Neural progenitor cell (in vitro differentiated cells): Measurements from ENCODE around the gene FAM204A. TPM values are rescaled to one million over a fixed set of nuclear protein-coding genes. Genes with fewer than 3 reads are reported as not detected.

Experiments
- DNase-seq: peaks from one replicate; pipeline ENCODE4 v3.0.0-alpha.2; 2016; ENCODE audit warnings: low spot score
- H2AFZ ChIP-seq: fragments of 200-600 bp; sonication (generic); replicated peaks from 2 replicates; pipeline ENCODE4 v1.6.1; 2016; ENCODE audit warnings: antibody characterized with exemption
- H3F3A ChIP-seq: fragments of 200-600 bp; sonication (generic); 2 replicates; pipeline ENCODE4 v1.6.1; 2016; ENCODE audit warnings: antibody characterized with exemption, low read depth
- H3K27ac ChIP-seq: fragments of 200-600 bp; sonication (generic); 2 replicates; pipeline ENCODE4 v1.5.1; 2016; ENCODE audit warnings: mild to moderate bottlenecking
- H3K27me3 ChIP-seq: fragments of 200-600 bp; sonication (generic); 2 replicates; pipeline ENCODE4 v1.6.1; 2016; ENCODE audit warnings: mild to moderate bottlenecking, moderate library complexity
- H3K36me3 ChIP-seq: fragments of 200-600 bp; sonication (generic); 2 replicates; pipeline ENCODE4 v1.5.1; 2016
- H3K4me1 ChIP-seq: fragments of 200-600 bp; sonication (generic); 2 replicates; pipeline ENCODE4 v1.6.1; 2016; ENCODE audit warnings: mixed run types
- H3K4me2 ChIP-seq: fragments of 200-600 bp; sonication (generic); 2 replicates; pipeline ENCODE4 v1.6.1; 2016
- H3K4me3 ChIP-seq: fragments of 200-600 bp; sonication (generic); 2 replicates; pipeline ENCODE4 v1.5.1; 2016
- H3K79me2 ChIP-seq: fragments of 200-600 bp; sonication (generic); 2 replicates; pipeline ENCODE4 v1.6.1; 2016; ENCODE audit warnings: low read depth
- H3K9ac ChIP-seq: fragments of 200-600 bp; sonication (generic); 2 replicates; pipeline ENCODE4 v1.6.1; 2016
- H3K9me3 ChIP-seq: fragments of 200-600 bp; sonication (generic); 2 replicates; pipeline ENCODE4 v1.5.1; 2016; ENCODE audit warnings: low read depth
- H4K20me1 ChIP-seq: fragments of 200-600 bp; sonication (generic); 2 replicates; pipeline ENCODE4 v1.6.1; 2016; ENCODE audit warnings: low read depth
- H3K27ac Mint-ChIP-seq: 3 replicates; pipeline ENCODE4 v1.8.0; 2021; ENCODE audit warnings: mixed read lengths
- H3K27me3 Mint-ChIP-seq: 2 replicates; pipeline ENCODE4 v1.8.0; 2022; ENCODE audit warnings: low read depth, mild to moderate bottlenecking, inconsistent platforms, moderate library complexity, mixed read lengths; ENCODE audit not compliant: insufficient read depth
- H3K36me3 Mint-ChIP-seq: 3 replicates; pipeline ENCODE4 v1.8.0; 2021; ENCODE audit warnings: mixed read lengths
- H3K4me1 Mint-ChIP-seq: 3 replicates; pipeline ENCODE4 v1.8.0; 2021; ENCODE audit warnings: mixed read lengths
- H3K4me3 Mint-ChIP-seq: 3 replicates; pipeline ENCODE4 v1.8.0; 2021; ENCODE audit warnings: mild to moderate bottlenecking, moderate library complexity, mixed read lengths
- H3K9me3 Mint-ChIP-seq: 3 replicates; pipeline ENCODE4 v1.8.0; 2020; ENCODE audit warnings: mixed read lengths
- EZH2 ChIP-seq: fragments of 200-600 bp; sonication (generic); IDR thresholded peaks from 2 replicates; pipeline ENCODE4 v1.6.1; 2017; ENCODE audit warnings: antibody characterized with exemption, mild to moderate bottlenecking, moderate library complexity
- EZH2phosphoT487 ChIP-seq: fragments of 200-600 bp; sonication (generic); IDR thresholded peaks from 2 replicates; pipeline ENCODE4 v1.6.1; 2017; ENCODE audit warnings: antibody characterized with exemption
- total RNA-seq: library from RNA; depleted of rRNA; stranded (reverse); fragments of >200 nt; gene quantifications from 2 replicates; pipeline ENCODE4 v1.2.3, GENCODE V29; 2015; ENCODE audit warnings: low replicate concordance
- TF ChIP-seq, protein P1 (sequence below): fragments of 200-600 bp; sonication (generic); IDR thresholded peaks from 2 replicates; pipeline ENCODE4 v1.5.1; 2017; ENCODE audit warnings: antibody characterized with exemption, mild to moderate bottlenecking

Gene FAM204A
- total RNA-seq, 1 donor from 2014 or later = 77.7 TPM

DNA sequence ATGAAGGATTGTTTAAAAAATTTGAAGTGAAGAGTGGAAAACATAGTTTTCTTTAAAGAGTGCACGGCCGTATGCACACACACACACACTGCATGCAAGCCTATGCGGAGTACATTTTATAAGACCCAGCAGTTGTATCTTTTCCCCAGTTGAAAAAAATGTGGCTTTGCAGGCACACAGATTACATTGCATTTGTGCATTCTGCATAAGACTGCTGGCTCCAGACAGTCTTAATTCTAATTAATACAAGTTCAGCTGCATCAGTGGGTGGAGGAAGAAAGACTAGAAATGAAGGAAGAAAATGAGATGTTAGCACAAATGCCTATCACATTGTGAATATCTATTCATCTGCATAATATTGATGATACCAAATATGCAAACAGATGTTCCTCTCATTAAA, 79.6 kb downstream of the FAM204A start:
- Histone ChIP-seq H3K36me3 (no peaks in the 10 kb centered on the region), H3K27me3 (peaks cover 2% of the 10 kb centered on the region), H3K4me2 (no peak overlapping the region), H3K9ac (no peak overlapping the region), H3F3A (peaks cover 31% of the 10 kb centered on the region), H3K9me3 (no peaks in the 10 kb centered on the region), H3K27ac (no peak overlapping the region), H3K79me2 (no peaks in the 10 kb centered on the region), H4K20me1 (peaks cover 6% of the 10 kb centered on the region), H2AFZ (no peak overlapping the region), H3K4me3 (no peak overlapping the region), H3K4me1 (peaks cover 68% of the 10 kb centered on the region)
- Mint-ChIP-seq H3K27ac (no peak overlapping the region), H3K27me3 (peaks cover 10% of the 10 kb centered on the region), H3K4me1 (peaks cover 60% of the 10 kb centered on the region), H3K36me3 (no peaks in the 10 kb centered on the region), H3K4me3 (no peak overlapping the region), H3K9me3 (no peaks in the 10 kb centered on the region)
- DNase-seq = no peak
- TF ChIP-seq, protein P1, sequence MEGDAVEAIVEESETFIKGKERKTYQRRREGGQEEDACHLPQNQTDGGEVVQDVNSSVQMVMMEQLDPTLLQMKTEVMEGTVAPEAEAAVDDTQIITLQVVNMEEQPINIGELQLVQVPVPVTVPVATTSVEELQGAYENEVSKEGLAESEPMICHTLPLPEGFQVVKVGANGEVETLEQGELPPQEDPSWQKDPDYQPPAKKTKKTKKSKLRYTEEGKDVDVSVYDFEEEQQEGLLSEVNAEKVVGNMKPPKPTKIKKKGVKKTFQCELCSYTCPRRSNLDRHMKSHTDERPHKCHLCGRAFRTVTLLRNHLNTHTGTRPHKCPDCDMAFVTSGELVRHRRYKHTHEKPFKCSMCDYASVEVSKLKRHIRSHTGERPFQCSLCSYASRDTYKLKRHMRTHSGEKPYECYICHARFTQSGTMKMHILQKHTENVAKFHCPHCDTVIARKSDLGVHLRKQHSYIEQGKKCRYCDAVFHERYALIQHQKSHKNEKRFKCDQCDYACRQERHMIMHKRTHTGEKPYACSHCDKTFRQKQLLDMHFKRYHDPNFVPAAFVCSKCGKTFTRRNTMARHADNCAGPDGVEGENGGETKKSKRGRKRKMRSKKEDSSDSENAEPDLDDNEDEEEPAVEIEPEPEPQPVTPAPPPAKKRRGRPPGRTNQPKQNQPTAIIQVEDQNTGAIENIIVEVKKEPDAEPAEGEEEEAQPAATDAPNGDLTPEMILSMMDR = no peak
- no peak for TF ChIP-seq EZH2phosphoT487
- TF ChIP-seq EZH2 = no peak

DNA sequence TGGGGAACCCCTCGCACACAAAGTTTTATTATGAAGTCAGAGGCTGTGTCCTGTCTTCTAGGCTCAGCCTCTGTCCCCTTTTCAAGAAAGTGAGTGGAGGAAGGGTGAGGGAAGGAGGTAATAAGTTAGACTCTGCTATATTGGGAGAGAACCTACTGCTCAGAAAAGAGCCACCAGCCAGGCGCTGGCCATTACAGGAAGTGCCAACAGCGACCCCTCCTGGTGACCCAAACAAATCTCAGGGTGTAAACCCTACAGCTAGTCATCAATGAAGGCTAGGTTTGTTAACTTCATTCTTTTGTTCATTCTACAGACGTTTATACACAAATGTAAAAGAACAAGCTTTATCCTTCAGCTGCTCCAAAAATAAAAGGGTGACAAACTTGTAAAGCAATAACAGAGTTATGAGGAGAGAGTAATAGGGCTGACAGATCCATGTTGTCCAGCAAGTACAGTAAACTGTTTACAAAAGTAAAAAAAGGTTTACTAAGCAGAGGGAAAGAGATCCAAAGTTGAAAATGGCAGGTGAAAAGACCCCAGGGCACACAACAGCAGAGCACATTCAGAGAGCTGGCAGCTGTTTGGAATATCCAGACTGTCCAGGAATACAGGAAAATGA, 82.7 kb downstream of the FAM204A start:
- H3K27me3 ChIP-seq = peaks cover 13% of the 10 kb centered on the region
- Mint-ChIP-seq H3K36me3 (no peaks in the 10 kb centered on the region), H3K4me3 (no peak overlapping the region), H3K27me3 (peaks cover 15% of the 10 kb centered on the region), H3K4me1 (peaks cover 81% of the 10 kb centered on the region), H3K27ac (no peak overlapping the region), H3K9me3 (no peaks in the 10 kb centered on the region)
- no peak overlapping the region for H2AFZ ChIP-seq
- peaks cover 9% of the 10 kb centered on the region for H4K20me1 ChIP-seq
- peak; percentile 90 for DNase-seq
- peaks cover 39% of the 10 kb centered on the region for H3F3A ChIP-seq
- TF ChIP-seq, protein P1 = peak; percentile 98
- TF ChIP-seq EZH2 = peak; percentile 7
- no peak for TF ChIP-seq EZH2phosphoT487
- no peak overlapping the region for H3K9ac ChIP-seq
- no peak overlapping the region for H3K27ac ChIP-seq
- H3K4me3 ChIP-seq = no peak overlapping the region
- peak overlapping the region; percentile 55 for H3K4me2 ChIP-seq
- H3K79me2 ChIP-seq = no peaks in the 10 kb centered on the region
- peaks cover 78% of the 10 kb centered on the region for H3K4me1 ChIP-seq
- no peaks in the 10 kb centered on the region for H3K36me3 ChIP-seq
- H3K9me3 ChIP-seq = no peaks in the 10 kb centered on the region

DNA sequence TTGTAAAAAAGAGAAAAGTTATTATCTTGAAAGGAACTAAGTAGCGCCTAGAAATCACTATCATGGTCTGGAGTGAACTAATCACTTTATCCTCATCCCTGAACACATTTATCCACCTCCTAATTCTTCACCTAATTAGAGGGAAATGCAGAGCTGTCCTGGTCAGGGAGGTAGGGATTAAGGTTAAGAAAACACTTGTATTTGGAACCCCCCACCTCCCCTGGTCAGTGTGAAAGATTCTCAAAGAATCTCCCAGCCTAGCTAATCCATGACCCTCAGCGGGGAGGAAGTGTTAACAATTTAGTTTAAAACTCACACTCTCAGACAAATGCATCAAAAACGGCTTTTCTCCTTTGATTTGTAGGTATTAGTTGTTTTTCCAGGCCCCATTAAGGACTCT, 83.8 kb downstream of the FAM204A start:
- Histone ChIP-seq H3F3A (peaks cover 39% of the 10 kb centered on the region), H3K27me3 (peaks cover 13% of the 10 kb centered on the region), H3K9ac (no peak overlapping the region), H2AFZ (no peak overlapping the region), H3K36me3 (no peaks in the 10 kb centered on the region), H4K20me1 (peaks cover 9% of the 10 kb centered on the region), H3K9me3 (no peaks in the 10 kb centered on the region), H3K79me2 (no peaks in the 10 kb centered on the region), H3K4me3 (no peak overlapping the region), H3K4me1 (peaks cover 79% of the 10 kb centered on the region), H3K4me2 (peak overlapping the region; percentile 55), H3K27ac (no peak overlapping the region)
- H3K36me3 Mint-ChIP-seq = no peaks in the 10 kb centered on the region
- no peak overlapping the region for H3K27ac Mint-ChIP-seq
- DNase-seq = peak; percentile 81
- TF ChIP-seq EZH2phosphoT487 (peak; percentile 93), EZH2 (no peak)
- peak overlapping the region; percentile 3 for H3K4me3 Mint-ChIP-seq
- H3K27me3 Mint-ChIP-seq = peaks cover 15% of the 10 kb centered on the region
- peaks cover 77% of the 10 kb centered on the region for H3K4me1 Mint-ChIP-seq
- H3K9me3 Mint-ChIP-seq = no peaks in the 10 kb centered on the region

DNA sequence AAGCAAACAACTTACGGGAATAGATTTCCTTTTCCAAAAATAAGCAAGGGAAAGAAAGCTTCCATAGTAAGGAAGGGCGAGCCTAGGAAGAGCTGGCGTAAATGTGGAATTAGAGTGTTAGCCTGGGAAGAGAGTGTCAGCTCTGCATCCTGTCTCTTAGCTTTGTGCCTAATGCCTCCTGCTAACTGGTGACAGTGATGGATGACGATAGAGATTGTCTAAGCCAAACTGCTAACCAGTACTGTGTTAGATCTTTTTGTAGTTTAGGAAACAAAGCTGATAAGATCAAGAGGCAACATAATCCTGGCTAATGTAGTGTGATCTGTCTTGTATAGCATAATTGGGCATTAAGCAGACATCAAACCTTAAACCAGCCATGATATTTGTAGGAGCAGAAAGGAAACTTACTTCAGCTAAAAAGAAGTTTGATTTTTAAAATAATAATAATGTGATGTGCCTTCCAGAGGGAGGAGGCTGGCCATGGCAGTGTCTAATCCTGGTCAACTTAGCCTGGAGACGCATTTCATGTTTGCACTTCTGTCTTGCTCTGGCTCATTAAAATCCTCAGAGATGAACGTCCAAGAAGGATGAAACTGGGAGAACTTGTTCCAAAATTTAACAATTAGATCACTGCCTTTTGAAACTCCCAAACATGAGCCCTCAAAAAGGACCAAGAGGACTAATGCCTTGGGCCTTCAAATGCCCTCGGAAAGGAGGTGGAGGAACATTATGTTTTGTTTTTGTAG, 85.1 kb downstream of the FAM204A start:
- Histone ChIP-seq H2AFZ (no peak overlapping the region), H3K27me3 (peaks cover 13% of the 10 kb centered on the region), H3K4me3 (no peak overlapping the region), H3K36me3 (no peaks in the 10 kb centered on the region), H4K20me1 (peaks cover 9% of the 10 kb centered on the region), H3K4me2 (peak overlapping the region; percentile 55), H3K9ac (no peak overlapping the region), H3K4me1 (peaks cover 72% of the 10 kb centered on the region), H3K79me2 (no peaks in the 10 kb centered on the region), H3F3A (peaks cover 39% of the 10 kb centered on the region), H3K27ac (no peak overlapping the region), H3K9me3 (no peaks in the 10 kb centered on the region)
- no peak overlapping the region for H3K4me3 Mint-ChIP-seq
- no peaks in the 10 kb centered on the region for H3K9me3 Mint-ChIP-seq
- H3K36me3 Mint-ChIP-seq = no peaks in the 10 kb centered on the region
- TF ChIP-seq EZH2phosphoT487 (no peak), EZH2 (no peak)
- TF ChIP-seq, protein P1 = no peak
- H3K4me1 Mint-ChIP-seq = peaks cover 64% of the 10 kb centered on the region
- peaks cover 12% of the 10 kb centered on the region for H3K27me3 Mint-ChIP-seq
- DNase-seq = peak; percentile 53
- no peak overlapping the region for H3K27ac Mint-ChIP-seq
